Colonic mucosa (tissue), 4 donors: ENCODE data around the gene SLC15A4. TPM values are rescaled to one million over a fixed set of nuclear protein-coding genes. Genes with fewer than 3 reads are reported as not detected.

Source experiments
- DNase-seq: peaks from one replicate; pipeline ENCODE4 v3.0.0-alpha.2; 2020
- H3K27ac ChIP-seq: fragments of 200-600 bp; one replicate; pipeline ENCODE4 v1.8.0; 2021
- H3K27me3 ChIP-seq: fragments of 200-600 bp; one replicate; pipeline ENCODE4 v1.8.0; 2021
- H3K36me3 ChIP-seq: fragments of 200-600 bp; one replicate; pipeline ENCODE4 v1.8.0; 2021
- H3K4me1 ChIP-seq: fragments of 200-600 bp; one replicate; pipeline ENCODE4 v1.8.0; 2021; ENCODE audit warnings: mild to moderate bottlenecking
- H3K4me3 ChIP-seq: fragments of 200-600 bp; one replicate; pipeline ENCODE4 v1.8.0; 2021
- H3K9ac ChIP-seq, 2 donors: one replicate each; pipeline ENCODE4 v1.7.0; 2013; ENCODE audit warnings: control low read depth in 2 of 2, low read depth in 2 of 2, low read length in 2 of 2
- H3K9me3 ChIP-seq: fragments of 200-600 bp; one replicate; pipeline ENCODE4 v1.8.0; 2021
- CTCF ChIP-seq: fragments of 200-600 bp; IDR thresholded peaks from one replicate; pipeline ENCODE4 v1.8.0; 2022; ENCODE audit warnings: antibody characterized with exemption, mild to moderate bottlenecking
- intact Hi-C: fragments of 100-400 bp; cut with DNase I; formaldehyde crosslinking; loops from one replicate; pipeline ENCODE4 v1.14.1; 2022
- total RNA-seq, 2 donors: library from RNA; stranded (reverse); fragmentation: NEBNext Ultra II Directional in 1 of 2; extraction: Animal tissue kit (Norgen Biotek cat#: 25700) in 1 of 2; gene quantifications; one replicate each; pipeline ENCODE4 v1.2.1, GENCODE V29; 2021
- donor health status: healthy.
- donor health status: DM: no; HTN: no; CAD: no.
- donor health status: DM: no; HTN: no; CAD: no.

Gene SLC15A4
- total RNA-seq, 2 donors from 2014 or later: 12.0 to 12.8 TPM

- TF ChIP-seq CTCF: no peak
- DNase-seq: no peak
- Histone ChIP-seq H3K9me3 (no peaks in the 10 kb centered on the region), H3K27ac (no peak overlapping the region), H3K9ac (no peak overlapping the region), H3K4me1 (peaks cover 6% of the 10 kb centered on the region), H3K4me3 (no peak overlapping the region), H3K36me3 (no peaks in the 10 kb centered on the region), H3K27me3 (no peaks in the 10 kb centered on the region)
- intact Hi-C loops: no loop called here
Measured at GRCh38 chr12:128819293-128820144, 4.2 kb downstream of the SLC15A4 start.

- no peak for DNase-seq
Measured at GRCh38 chr12:128818065-128819022, 5.4 kb downstream of the SLC15A4 start.

GRCh38 chr12:128817111-128818015 is 6.4 kb downstream of the SLC15A4 start:
- intact Hi-C loops: no loop called here
- H3K27ac ChIP-seq: peak overlapping the region; percentile 1
- TF ChIP-seq CTCF: no peak
- H3K4me1 ChIP-seq: peaks cover 6% of the 10 kb centered on the region
- H3K9ac ChIP-seq: no peak overlapping the region
- no peaks in the 10 kb centered on the region for H3K27me3 ChIP-seq
- H3K9me3 ChIP-seq: no peaks in the 10 kb centered on the region
- no peak for DNase-seq
- H3K4me3 ChIP-seq: no peak overlapping the region
- H3K36me3 ChIP-seq: no peaks in the 10 kb centered on the region

More at GRCh38 chr12:128818065-128819022, 5.4 kb downstream of the SLC15A4 start:
- Histone ChIP-seq H3K27ac (peak overlapping the region; percentile 1), H3K4me1 (peaks cover 6% of the 10 kb centered on the region), H3K27me3 (no peaks in the 10 kb centered on the region), H3K9me3 (no peaks in the 10 kb centered on the region), H3K36me3 (no peaks in the 10 kb centered on the region), H3K4me3 (no peak overlapping the region), H3K9ac (no peak overlapping the region)
- TF ChIP-seq CTCF: no peak
- intact Hi-C loops: no loop called here

- intact Hi-C loops: no loop called here
- Histone ChIP-seq H3K9me3 (no peaks in the 10 kb centered on the region), H3K27me3 (no peaks in the 10 kb centered on the region), H3K9ac (no peak overlapping the region), H3K36me3 (no peaks in the 10 kb centered on the region), H3K27ac (no peak overlapping the region), H3K4me1 (peaks cover 6% of the 10 kb centered on the region), H3K4me3 (no peak overlapping the region)
- DNase-seq: no peak
- no peak for TF ChIP-seq CTCF
Measured at GRCh38 chr12:128816643-128816920, 7.2 kb downstream of the SLC15A4 start.
